Upper lobe of left lung (tissue), 6 donors: ENCODE results near the gene PRDM7. TPM values are rescaled to one million over a fixed set of nuclear protein-coding genes. Genes with fewer than 3 reads are reported as not detected.

Experiments
- ATAC-seq, 2 donors: fragments of 200-7000 bp; cut with Tn5 transposase; one replicate each; pipeline ENCODE4 v1.9.1; 2022; ENCODE audit warnings: mild to moderate bottlenecking in 2 of 2, moderate library complexity in 2 of 2; ENCODE audit not compliant: low FRiP score in 2 of 2
- DNase-seq, 2 donors: peaks; one replicate each; pipeline ENCODE4 v3.0.0-alpha.2; 2019 to 2020
- H3K27ac ChIP-seq, 4 donors: fragments of 200-600 bp; sonication (generic); one replicate each; pipeline ENCODE4 v1.5.1; 2016 to 2019
- H3K27me3 ChIP-seq, 4 donors: fragments of 200-600 bp; sonication (generic); one replicate each; pipeline ENCODE4 v1.5.1; 2017 to 2019
- H3K36me3 ChIP-seq, 4 donors: fragments of 200-600 bp; sonication (generic); one replicate each; pipeline ENCODE4 v1.5.1; 2016 to 2019
- H3K4me1 ChIP-seq, 4 donors: fragments of 200-600 bp; sonication (generic); one replicate each; pipeline ENCODE4 v1.5.1; 2018 to 2019
- H3K4me3 ChIP-seq, 4 donors: fragments of 200-600 bp; sonication (generic); one replicate each; pipeline ENCODE4 v1.5.1; 2017 to 2019; ENCODE audit warnings: mild to moderate bottlenecking in 2 of 4, moderate library complexity in 1 of 4
- H3K9me3 ChIP-seq, 4 donors: fragments of 200-600 bp; sonication (generic); one replicate each; pipeline ENCODE4 v1.5.1; 2018 to 2019
- EP300 ChIP-seq, 4 donors: sonication (generic); formaldehyde crosslinking; IDR thresholded peaks; one replicate each; pipeline ENCODE4 v1.5.1; 2017; ENCODE audit warnings: antibody characterized with exemption in 4 of 4, control low read depth in 2 of 4
- POLR2A ChIP-seq, 4 donors: fragments of 450-650 bp; IDR thresholded peaks; one replicate each; pipeline ENCODE4 v1.5.1; 2016 to 2017; ENCODE audit warnings: antibody characterized with exemption in 4 of 4, mild to moderate bottlenecking in 2 of 4
- POLR2AphosphoS5 ChIP-seq, 2 donors: sonication (generic); formaldehyde crosslinking; IDR thresholded peaks; one replicate each; pipeline ENCODE4 v1.5.1; 2017; ENCODE audit warnings: antibody characterized with exemption in 2 of 2
- WGBS, 2 donors: methylation state at CpG; one replicate each; pipeline ENCODE4 v1.1.5; 2017 to 2018; 5-methylcytosine and 5-hydroxymethylcytosine counted together
- total RNA-seq, 6 donors: library from RNA; depleted of rRNA in 4 of 6; stranded (reverse); fragments of >200 nt in 4 of 6; gene quantifications; one replicate each; pipeline versions ENCODE4 v1.1.0 to v1.2.1, GENCODE V29; 2016 to 2021
- TF ChIP-seq, protein P1 (sequence below), 6 experiments: fragments of 450-650 bp in 4 of 6; fragments of 200-600 bp in 2 of 6; sonication (generic) in 2 of 6; IDR thresholded peaks; one replicate each; pipeline ENCODE4 v1.5.1; 2016 to 2019; ENCODE audit warnings: antibody characterized with exemption in 6 of 6
- donor health status: DM: no; HTN: no; CAD: no; lungs with moderate emphysema.
- donor health status: DM: no; HTN: yes; CAD: no; lungs with severe emphysema.

The PRDM7 gene
- total RNA-seq, 6 donors from 2014 or later: not detected

DNA sequence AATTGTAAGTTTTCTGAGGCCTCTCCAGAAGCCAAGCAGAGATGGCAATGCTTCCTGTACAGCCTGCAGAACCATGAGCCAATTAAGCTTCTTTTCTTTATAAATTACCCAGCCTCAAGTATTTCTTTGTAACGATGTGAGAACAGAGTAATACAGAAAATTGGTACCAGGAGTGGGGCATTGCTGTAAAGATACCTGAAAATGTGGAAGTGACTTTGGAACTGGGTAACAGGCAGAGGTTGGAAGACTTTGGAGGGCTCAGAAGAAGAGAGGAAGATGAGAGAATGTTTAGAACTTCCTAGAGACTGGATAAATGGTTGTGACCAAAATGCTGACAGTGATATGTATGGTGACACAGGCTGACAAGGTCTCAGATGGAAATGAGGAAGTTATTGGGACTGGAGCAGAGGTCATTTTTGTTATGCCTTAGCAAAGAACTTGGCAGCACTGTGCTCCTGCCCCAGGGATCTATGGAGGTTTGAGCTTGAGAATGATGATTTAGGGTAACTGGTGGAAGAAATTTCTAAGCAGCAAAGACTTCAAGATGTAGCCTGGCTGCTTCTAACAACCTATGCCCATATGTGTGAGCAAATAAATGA, 23.1 kb downstream of the PRDM7 start:
- Histone ChIP-seq H3K27me3 (no peaks in the 10 kb centered on the region), H3K9me3 (peaks cover 2 to 13% (median 10%) of the 10 kb centered on the region in 4 donors), H3K36me3 (no peaks in the 10 kb centered on the region), H3K27ac (no peak overlapping the region), H3K4me1 (no peaks in the 10 kb centered on the region), H3K4me3 (no peak overlapping the region)
- ATAC-seq: no peak
- TF ChIP-seq, protein P1, sequence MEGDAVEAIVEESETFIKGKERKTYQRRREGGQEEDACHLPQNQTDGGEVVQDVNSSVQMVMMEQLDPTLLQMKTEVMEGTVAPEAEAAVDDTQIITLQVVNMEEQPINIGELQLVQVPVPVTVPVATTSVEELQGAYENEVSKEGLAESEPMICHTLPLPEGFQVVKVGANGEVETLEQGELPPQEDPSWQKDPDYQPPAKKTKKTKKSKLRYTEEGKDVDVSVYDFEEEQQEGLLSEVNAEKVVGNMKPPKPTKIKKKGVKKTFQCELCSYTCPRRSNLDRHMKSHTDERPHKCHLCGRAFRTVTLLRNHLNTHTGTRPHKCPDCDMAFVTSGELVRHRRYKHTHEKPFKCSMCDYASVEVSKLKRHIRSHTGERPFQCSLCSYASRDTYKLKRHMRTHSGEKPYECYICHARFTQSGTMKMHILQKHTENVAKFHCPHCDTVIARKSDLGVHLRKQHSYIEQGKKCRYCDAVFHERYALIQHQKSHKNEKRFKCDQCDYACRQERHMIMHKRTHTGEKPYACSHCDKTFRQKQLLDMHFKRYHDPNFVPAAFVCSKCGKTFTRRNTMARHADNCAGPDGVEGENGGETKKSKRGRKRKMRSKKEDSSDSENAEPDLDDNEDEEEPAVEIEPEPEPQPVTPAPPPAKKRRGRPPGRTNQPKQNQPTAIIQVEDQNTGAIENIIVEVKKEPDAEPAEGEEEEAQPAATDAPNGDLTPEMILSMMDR (IDR thresholded peaks at IDR 0.05): no peak
- TF ChIP-seq POLR2AphosphoS5 (IDR thresholded peaks at IDR 0.05): no peak
- 67 to 74% methylated on average over 1 of the region's 1 CpG for WGBS, 2 donors
- no peak for DNase-seq

DNA sequence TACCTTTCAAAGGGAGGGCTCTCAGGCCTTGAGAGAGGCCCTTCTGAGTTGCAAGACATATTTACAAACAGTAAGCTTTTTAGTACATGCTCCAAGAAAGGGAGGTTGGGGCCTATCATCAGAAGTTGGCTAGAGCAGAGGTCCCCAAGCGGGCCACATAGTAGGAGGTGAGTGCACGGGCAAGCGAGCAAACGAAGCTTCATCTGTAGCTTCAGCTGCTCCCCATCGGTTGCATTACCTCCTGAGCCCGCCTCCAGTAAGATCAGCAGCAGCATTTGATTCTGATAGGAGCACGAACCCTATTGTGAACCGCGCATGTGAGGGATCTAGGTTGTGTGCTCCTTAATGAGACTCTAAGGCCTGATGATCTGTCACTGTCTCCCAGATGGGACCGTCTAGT, 26.2 kb downstream of the PRDM7 start:
- Histone ChIP-seq H3K27me3 (peaks cover 0 to 4% (median 2%) of the 10 kb centered on the region in 4 donors), H3K9me3 (peaks cover 2 to 13% (median 10%) of the 10 kb centered on the region in 4 donors), H3K36me3 (no peaks in the 10 kb centered on the region), H3K4me3 (no peak overlapping the region), H3K4me1 (peaks cover 10 to 19% (median 13%) of the 10 kb centered on the region in 4 donors), H3K27ac (no peak overlapping the region)
- DNase-seq: peak in 1 of 2 donors; percentile 14
- 88 to 89% methylated on average over 10 of the region's 10 CpGs for WGBS, 2 donors
- ATAC-seq: no peak
- TF ChIP-seq, protein P1 (IDR thresholded peaks at IDR 0.05): no peak
- TF ChIP-seq POLR2A (IDR thresholded peaks at IDR 0.05) (no peak), POLR2AphosphoS5 (IDR thresholded peaks at IDR 0.05) (no peak), EP300 (IDR thresholded peaks at IDR 0.05) (no peak)

DNA sequence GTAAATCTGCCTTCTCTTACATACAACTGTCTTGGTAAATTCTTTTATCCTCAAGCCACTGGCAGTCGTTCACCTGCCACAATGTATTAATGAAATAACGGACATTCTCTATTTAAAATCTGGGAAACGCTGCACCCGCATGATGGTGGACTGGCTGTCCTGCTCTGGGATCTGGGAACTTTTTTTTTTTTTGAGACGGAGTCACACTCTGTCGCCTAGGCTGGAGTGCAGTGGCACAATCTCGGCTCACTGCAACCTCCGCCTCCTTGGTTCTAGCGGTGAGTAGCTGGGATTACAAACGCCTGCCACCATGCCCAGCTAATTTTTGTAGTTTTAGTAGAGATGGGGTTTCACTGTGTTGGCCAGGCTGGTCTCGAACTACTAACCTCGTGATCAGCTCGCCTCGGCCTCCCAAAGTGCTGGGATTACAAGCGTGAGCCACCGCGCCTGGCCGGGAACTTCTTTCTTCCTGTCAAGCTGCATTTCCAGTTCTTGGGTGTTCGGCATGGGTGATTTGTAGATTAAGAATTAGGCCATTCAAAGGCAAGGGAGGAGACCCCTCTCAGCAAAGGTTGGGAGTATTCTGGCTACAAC, 28.3 kb downstream of the PRDM7 start:
- peaks cover 0 to under 1% (median under 1%) of the 10 kb centered on the region in 4 donors for H3K9me3 ChIP-seq
- DNase-seq (peak in 1 of 2 donors; percentile 8), ATAC-seq (no peak)
- H3K4me3 ChIP-seq: no peak overlapping the region
- no peak overlapping the region for H3K27ac ChIP-seq
- H3K27me3 ChIP-seq: peaks cover 0 to 4% (median 2%) of the 10 kb centered on the region in 4 donors
- no peak for TF ChIP-seq POLR2AphosphoS5 (IDR thresholded peaks at IDR 0.05)
- TF ChIP-seq, protein P1 (IDR thresholded peaks at IDR 0.05): no peak
- no peak for TF ChIP-seq POLR2A (IDR thresholded peaks at IDR 0.05)
- TF ChIP-seq EP300 (IDR thresholded peaks at IDR 0.05): no peak
- H3K4me1 ChIP-seq: peaks cover 10 to 19% (median 15%) of the 10 kb centered on the region in 4 donors
- 87 to 91% methylated on average over 19 of the region's 19 CpGs for WGBS, 2 donors
- peaks cover 0 to 1% (median 0%) of the 10 kb centered on the region in 4 donors for H3K36me3 ChIP-seq

DNA sequence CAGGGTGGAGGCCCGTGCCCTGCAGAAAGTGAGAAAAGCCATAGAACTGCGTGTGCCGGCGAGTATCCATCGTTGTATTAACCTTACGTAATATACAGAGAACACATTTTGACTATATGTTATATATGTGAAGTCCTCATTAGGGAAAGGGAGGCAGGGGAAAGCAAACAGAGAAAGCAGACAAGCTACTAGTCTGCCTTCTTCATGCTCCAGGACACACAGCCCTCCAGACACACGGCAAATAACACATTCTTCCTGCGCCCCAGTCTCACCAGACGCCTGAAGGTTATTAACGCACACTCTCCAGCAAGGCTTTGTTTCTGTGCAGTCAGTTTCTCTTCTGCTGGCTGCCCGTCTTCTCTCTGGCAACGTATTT, 28.8 kb downstream of the PRDM7 start:
- Histone ChIP-seq H3K4me3 (no peak overlapping the region), H3K9me3 (no peaks in the 10 kb centered on the region), H3K36me3 (peaks cover 0 to 6% (median 1%) of the 10 kb centered on the region in 4 donors), H3K4me1 (peaks cover 10 to 20% (median 15%) of the 10 kb centered on the region in 4 donors), H3K27ac (no peak overlapping the region), H3K27me3 (peaks cover 0 to 4% (median 2%) of the 10 kb centered on the region in 4 donors)
- WGBS, 2 donors: 55 to 56% methylated on average over 12 of the region's 12 CpGs
- ATAC-seq (no peak), DNase-seq (peak in 1 of 2 donors; percentile 14)
- TF ChIP-seq, protein P1 (IDR thresholded peaks at IDR 0.05): no peak
